NB4 (cell line): ENCODE measurements around the gene MTFMT.

ENCODE experiments used
- DNase-seq: peaks from one replicate; pipeline ENCODE4 v3.0.0; 2010; ENCODE audit warnings: low read depth
- H3K4me3 ChIP-seq: one replicate; pipeline ENCODE4 v1.5.1; 2011; ENCODE audit warnings: mild to moderate bottlenecking, low read depth, low read length, moderate library complexity
- CTCF ChIP-seq: IDR thresholded peaks from one replicate; pipeline ENCODE4 v1.5.1; 2012; ENCODE audit warnings: low read depth, low read length
- MAX ChIP-seq: IDR thresholded peaks from 2 replicates; pipeline ENCODE4 v1.6.1; 2011; ENCODE audit warnings: low read depth, low read length
- MYC ChIP-seq: IDR thresholded peaks from 2 replicates; pipeline ENCODE4 v1.6.1; 2011; ENCODE audit warnings: low read depth, low read length
- POLR2A ChIP-seq: IDR thresholded peaks from 2 replicates; pipeline ENCODE4 v1.6.1; 2011; ENCODE audit warnings: mild to moderate bottlenecking; ENCODE audit not compliant: insufficient read length; ENCODE audit errors: extremely low read depth

Gene MTFMT

GRCh38 chr15:65062726-65063125, 33.3 kb upstream of the MTFMT start:
- H3K4me3 ChIP-seq = no peak overlapping the region
- DNase-seq = no peak
- TF ChIP-seq MYC (no peak), POLR2A (no peak), MAX (no peak), CTCF (no peak)

GRCh38 chr15:65062061-65062460, 32.6 kb upstream of the MTFMT start:
- no peak overlapping the region for H3K4me3 ChIP-seq
- TF ChIP-seq POLR2A = no peak
- no peak for TF ChIP-seq MAX
- TF ChIP-seq MYC = no peak
- TF ChIP-seq CTCF = no peak
- DNase-seq = no peak

- H3K4me3 ChIP-seq = no peak overlapping the region
- TF ChIP-seq POLR2A (no peak), MYC (no peak)
- no peak for DNase-seq
Measured at GRCh38 chr15:65060641-65061397, 31.4 kb upstream of the MTFMT start.

- no peak for TF ChIP-seq MYC
- TF ChIP-seq POLR2A = no peak
- no peak overlapping the region for H3K4me3 ChIP-seq
- no peak for DNase-seq
Measured at GRCh38 chr15:65059931-65060596, 30.6 kb upstream of the MTFMT start.

- no peak for DNase-seq
- H3K4me3 ChIP-seq = no peak overlapping the region
- TF ChIP-seq CTCF (no peak), POLR2A (no peak), MAX (no peak), MYC (no peak)
Measured at GRCh38 chr15:65059369-65059750, 29.9 kb upstream of the MTFMT start.

- no peak for DNase-seq
- H3K4me3 ChIP-seq = no peak overlapping the region
- TF ChIP-seq POLR2A = no peak
Measured at GRCh38 chr15:65058394-65059368, 29.2 kb upstream of the MTFMT start.

GRCh38 chr15:65057549-65057940, 28.1 kb upstream of the MTFMT start:
- no peak for DNase-seq
- H3K4me3 ChIP-seq = no peak overlapping the region
- TF ChIP-seq POLR2A (no peak), CTCF (no peak), MAX (no peak), MYC (no peak)
